NCI-H1105 treated with DMSO at 0.1 percent for 48 hours (cell line): ENCODE results near the gene ATP8B4.
A peak's percentile ranks its signal among the peaks of the same experiment; 100 is the strongest.
"Not testable (repeated sequence)": the region's sequence is repeated elsewhere in the genome, so short reads cannot be mapped to it uniquely, and the experiment has no call there.

Source experiments
- DNase-seq: peaks from one replicate; lab custom pipeline; 2025; lab: John Stamatoyannopoulos, UW

Gene ATP8B4

DNA sequence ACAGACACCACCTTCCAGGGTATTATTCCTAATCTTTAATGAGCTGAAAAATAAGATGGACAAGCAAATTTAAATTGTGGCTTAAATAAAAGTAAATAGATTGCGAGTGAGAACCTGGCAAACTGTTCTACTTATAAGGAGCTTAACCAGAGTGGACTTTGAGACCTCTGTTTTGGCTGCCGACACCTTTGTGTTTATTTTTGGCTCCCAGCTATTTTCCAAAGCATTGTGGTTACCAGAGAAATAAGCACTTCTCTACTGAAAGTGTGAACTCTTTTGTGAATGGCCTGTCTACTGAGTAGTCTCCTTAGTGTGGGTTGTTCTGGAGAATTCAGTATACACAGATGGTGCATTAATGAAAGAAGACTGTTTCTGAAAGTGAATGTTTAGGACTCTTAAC lies 109.4 kb downstream of the ATP8B4 start:
- no peak for DNase-seq

DNA sequence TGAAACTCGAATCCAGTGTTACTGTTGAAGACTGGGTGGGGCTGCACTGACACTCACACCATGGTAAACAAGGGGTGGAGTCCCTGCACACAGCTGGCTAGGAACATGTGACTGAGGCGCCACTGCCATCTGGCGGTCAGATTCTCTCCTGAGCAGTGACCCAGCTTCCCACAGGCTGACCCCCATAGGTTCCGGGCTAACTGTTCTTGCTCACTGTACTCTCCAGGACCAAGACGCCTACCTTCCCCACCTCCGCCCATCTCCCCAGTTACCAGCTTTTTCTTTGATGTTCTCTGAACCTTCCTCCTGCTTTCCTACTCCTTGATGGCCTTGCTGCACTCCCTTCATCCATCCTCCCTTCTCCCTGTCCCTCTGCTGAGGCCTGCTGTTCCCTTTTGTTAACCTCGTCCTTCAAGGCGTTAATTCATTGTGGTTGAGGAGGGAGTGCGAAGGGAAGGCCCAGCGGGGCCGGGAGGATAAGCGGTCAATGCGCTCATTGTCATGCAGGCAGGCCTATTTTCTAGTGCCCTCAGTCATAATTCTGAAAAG lies 115.2 kb downstream of the ATP8B4 start:
- DNase-seq = peak; percentile 40

DNA sequence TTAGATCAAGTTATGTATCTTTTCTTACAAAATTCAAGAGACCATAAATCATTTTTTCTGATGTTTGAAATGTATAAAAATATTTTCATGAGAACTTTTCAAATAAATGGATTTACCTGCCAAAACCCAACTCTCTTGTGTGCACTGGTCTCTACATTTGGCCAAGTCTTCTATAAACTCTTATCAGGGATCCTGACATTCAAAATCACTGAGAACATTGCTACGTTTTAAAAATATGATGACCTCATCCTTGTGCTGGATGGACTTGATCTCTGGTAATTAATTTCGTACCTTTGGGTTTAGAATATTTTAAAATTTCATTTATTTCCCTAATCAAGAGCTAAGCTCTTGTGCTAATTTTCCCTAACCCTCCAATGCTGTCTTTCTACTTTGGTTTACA lies 127.4 kb downstream of the ATP8B4 start:
- DNase-seq = no peak

DNA sequence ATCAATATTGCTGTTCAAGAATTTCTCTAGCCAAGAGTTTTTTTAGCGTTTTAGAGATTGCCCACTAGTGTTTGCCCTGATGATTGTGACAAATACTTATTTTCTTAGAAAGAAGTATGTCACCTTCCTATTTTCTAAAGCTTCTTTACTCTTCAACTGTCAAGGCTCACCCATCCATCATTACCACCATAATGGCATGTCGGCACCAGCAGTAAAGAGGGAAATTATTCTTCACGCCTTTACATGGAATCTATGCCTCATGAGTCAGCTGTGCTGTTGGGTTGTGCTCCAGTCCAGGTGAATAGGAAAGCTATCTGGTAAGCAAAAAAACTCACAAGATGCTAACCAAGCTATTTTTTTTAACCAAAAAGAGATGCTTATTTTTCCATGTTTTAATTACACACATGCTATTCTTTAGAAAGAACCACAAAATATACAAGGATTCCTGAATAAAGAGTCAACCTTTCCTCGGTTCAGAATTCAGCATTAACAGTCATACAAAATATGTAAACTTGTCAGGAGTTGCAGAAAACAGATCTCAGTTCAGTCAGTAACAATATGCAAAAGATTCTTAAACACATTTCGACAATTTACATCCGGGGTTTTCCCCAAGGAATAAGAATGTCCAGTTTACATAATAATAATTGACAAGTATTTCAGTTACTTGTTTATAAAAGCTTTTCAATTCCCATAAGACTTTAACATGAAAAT lies 128.0 kb downstream of the ATP8B4 start:
- DNase-seq = no peak

DNA sequence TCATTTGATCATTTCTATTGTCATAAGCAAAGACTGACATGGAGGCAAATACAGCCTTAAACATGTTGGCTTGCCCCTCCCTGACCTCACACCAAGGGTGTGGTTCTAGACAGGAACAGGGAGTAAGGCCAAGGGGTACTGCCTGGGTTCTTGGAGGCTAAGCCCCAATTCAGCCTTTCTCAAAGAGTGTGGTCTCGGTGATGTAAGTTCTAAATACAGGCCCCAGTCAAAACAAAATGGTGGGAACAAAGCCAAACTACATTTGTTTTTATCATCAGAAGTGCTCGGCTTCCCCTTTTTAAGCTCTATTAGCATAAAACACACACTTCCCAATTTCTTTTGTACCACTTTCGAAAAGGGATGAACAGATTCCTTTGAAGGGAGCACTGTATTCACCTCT lies 129.5 kb downstream of the ATP8B4 start:
- DNase-seq = no peak

DNA sequence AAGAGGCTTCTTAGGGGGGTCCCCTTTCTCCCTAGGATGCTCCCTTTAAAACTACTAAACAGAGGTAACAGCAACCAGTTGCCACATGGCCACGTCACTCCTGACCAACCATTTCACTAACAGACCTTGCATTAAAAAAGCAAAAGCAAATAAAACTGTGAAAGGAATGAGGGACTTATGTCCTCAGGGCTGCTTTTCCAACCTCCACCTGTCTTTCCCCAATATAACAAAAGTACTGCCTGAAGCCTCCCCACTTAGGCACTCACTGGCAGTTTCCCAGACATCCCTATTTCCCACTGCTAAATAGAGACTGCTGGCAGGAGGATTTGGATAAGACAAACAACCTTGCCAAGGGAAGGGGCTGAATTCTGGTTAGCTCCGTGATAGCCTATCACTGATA lies 130.3 kb downstream of the ATP8B4 start:
- DNase-seq = no peak

DNA sequence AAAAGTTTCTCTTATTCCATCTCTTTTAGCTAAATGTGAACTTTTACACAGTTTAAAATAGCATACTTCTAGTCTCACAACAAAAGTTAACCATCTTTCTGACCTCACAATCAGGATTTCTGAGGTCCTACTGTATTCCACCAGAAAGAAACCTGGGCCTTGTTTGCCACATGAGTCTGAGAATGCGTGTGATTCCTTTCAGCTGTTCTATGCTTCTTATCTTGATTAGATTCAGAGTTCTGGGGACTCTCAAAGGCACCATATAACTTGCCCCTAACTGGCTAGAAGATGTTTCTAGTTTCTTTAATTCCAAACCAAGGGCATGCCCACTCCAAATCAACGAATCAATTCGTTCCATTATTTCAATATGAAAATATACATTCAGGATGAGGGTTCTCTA lies 131.1 kb downstream of the ATP8B4 start:
- no peak for DNase-seq

DNA sequence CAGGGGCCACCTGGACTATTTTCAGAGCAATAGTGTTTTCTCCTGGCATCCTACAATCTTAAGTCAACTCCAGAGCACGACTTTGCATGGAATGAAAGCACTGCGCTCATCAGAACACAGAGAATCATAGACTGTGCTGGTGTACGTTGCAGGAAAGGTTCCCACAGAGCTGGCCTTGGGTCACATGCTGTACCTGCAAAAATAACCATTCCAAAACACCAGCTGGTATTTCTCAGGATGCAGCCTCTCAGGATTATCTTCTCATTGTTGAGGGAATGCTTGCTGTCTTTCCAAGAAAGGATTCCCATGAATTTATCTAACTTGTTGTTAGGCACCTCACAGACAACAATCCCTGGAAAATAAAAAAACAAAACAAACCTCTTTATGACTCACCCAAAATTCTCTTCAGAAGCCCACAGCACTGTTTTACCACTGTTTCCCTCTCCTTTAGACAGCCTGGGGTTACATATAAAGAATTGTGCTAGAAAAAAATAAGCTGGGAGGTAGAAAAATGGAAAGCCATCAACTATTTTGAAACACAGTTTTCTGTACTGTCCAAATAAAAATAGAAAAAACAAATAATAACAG lies 131.7 kb downstream of the ATP8B4 start:
- DNase-seq = no peak

DNA sequence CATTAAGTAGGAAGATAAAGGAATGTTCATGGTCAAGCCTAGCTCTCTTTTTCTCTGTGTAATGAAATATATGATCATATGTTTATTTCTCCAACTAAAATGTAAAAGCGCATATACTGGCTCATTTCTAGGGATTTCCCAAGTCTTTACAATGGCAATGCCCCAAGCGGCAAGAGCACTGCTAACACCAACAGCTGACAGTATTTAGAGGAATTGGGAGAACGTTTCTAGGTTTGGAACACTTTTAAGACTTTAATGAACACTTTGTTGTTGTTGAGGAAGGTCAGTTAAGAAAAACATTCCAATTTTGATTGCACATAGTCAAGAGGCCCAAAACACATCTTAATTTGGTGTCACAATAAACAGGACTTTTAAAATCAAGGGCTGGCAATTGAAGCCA lies 132.7 kb downstream of the ATP8B4 start:
- no peak for DNase-seq

DNA sequence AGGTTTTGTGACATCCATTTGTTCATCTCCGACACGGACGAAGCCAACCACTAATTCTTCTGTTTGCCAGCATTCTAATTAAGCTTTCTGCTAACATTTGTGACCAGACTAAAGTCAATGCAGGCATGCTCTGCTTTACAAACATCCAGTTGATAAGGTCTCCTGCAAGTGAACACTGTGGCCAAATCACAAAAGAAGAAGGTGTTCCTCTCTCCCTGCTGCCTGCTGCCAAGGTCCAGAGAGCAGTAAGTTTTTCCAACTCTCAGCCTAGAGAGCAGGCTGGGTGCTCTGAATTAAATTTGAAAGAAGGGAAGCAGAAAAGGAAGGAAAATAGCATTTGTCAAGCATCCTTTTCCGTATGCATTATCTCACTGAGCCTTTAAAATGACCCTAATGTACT lies 133.6 kb downstream of the ATP8B4 start:
- DNase-seq = no peak

DNA sequence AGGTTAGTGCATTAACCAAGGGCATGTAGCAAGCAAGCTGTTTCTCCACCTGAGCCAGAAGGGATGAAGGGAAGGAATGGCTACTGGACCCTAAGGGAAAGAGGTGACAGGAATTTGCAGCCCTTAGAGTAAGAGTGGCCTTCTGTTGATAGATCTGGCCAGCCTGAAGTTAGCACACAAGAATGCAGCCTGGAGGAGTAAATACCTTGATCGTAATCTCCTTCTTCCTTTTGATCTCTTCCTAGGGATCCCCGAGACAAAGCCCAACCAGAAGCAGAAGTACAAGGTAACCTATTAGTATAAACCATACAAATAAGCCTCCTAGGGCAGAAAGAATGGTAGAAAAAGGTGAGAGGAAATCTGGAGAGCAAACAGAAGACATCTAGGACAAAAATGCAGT lies 134.6 kb downstream of the ATP8B4 start:
- no peak for DNase-seq

DNA sequence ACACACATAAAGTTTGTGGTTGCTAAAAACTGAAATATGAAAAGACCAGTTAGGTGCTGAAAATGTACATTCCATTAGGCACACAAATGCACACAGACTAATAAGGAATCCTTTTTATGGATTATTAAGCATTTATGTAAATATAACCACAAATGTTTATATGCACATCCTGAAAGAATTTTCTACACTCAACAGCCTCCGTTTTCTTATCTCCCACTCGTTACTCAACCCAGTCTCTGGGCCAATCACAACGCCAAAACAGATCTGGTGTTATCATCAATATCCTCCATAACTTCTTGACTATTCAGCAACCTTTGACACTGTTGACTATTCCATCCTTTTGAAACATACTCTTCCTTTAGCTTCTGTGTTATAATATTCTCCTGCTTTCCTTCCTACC lies 136.4 kb downstream of the ATP8B4 start:
- DNase-seq = no peak

DNA sequence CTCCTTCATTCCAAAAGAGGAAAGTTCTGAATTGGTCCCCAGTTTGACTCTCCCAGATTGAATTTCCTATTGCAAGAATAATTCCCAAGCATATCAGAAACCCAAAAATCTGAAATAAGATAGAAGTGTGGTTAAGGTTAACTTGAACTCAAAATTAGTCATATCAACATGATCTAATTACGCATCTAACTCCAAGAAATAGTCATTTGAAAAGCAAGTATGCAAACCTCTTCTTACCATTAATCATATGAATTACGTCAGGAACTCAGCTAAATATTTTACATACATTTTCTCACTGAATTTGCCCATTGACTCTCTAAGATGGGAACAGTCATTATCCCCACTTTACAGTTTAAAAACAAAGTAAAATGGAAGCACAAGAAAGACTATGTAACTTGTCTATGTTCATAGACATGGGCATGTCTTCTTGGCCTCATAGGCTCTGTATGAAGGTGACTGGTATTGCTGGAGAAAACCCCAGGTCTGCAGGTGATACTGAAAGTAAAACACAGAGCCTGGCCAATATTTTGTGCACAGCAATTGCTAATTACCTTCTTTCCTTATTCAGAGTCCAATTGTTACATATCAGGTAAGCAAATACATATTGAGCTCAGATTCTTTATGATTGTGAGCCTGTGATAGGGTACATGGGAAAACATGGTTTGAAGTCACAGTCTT lies 139.2 kb downstream of the ATP8B4 start:
- DNase-seq = no peak

DNA sequence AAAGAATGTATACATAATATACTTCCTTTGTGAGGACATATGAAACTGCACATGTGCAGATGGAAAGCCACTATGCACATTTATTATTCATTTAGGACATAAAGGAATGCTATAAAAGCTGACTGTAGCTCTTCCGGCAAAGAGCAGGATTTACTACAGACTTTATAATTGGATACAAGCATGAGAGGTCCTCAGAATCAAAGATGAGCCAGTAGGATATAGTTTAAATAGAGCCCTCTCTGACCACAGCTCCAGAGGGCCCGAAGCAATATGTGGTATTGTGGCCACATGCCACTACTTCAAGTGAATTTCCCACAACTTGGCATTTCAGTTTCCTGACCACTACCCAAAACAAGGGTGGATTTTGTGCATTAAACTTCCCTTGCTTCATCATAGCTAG lies 140.9 kb downstream of the ATP8B4 start:
- no peak for DNase-seq

DNA sequence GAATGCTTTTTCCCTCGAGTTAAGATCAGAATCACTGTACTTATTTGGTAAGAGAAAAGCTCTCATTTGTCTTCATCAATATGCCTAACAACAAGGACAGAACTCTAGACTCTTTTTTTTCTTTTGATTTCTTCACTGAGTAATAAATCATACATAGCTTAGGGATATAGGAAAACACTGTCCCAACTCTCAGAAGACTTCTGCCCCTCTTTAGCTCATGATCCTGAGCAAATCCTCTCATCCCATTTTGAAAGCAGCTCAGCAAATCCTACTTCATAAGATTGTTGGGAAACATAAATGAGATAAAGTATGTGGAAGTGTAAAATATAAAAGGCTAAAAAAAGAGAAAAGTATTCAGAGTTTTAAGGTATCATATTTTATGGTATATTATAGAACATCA lies 141.7 kb downstream of the ATP8B4 start:
- no peak for DNase-seq

DNA sequence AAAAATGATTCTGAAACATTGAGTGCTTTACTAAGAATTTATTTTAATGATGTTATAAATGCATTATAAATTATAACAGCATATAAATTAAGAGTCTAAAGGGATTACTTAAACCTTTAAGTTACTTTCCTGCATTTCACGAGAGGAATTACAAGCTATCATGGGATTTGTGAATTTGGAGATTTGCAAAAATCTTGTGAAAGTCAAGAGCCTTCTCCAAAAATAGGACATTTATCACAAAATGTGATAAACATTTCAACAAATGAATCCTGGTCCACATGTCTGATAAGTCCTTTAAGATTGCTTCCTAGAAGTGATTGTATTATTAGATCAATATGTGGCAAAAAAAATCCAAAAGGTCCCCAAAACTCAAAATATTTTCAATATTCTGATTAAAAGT lies 154.5 kb downstream of the ATP8B4 start:
- DNase-seq = no peak

DNA sequence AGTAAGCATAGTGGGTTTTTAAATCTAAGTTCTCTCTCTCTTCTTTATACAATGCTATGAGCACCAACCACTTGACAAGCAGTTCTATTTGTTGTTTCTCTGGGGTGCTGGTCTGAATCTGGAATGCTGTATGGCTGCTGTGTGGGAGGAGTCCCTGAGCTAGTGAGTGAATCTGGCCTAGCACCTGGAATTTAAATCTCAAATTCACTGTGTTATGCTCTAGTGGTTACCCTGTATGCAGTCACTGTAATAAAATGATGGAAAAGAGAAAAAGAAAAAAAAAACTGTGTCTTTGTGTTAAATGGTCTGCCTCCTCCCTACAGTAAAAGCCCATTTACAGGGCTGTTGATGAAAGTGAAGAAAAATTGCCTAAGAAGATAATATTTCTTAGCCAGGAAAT lies 155.0 kb downstream of the ATP8B4 start:
- DNase-seq = no peak

DNA sequence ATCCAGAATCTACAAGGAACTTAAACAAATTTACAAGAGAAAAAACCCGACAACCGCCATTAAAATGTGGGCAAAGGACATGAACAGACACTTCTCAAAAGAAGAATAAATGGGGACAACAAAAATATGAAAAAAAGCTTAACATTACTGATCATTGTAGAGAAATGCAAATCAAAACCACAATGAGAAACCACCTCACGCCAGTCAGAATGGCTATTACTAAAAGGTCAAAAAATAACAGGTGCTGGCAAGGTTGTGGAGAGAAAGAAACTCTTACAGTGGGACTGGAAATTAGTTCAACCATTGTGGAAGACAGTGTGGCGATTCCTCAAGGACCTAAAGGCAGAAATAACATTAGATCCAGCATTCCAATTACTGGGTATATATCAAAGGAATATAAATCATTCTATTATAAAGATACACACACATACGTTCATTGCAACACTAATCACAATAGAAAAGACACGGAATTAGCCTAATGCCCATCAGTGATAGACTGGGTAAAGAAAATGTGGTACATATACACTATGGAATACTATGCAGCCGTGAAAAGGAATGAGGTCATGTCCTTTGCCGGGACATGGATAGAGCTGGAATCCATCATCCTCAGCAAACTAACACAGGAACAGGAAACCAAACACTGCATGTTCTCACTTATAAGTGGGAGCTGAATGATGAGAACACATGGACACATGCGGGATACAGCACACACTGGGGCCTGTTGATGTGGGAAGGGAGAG lies 155.8 kb downstream of the ATP8B4 start:
- not testable (repeated sequence) for DNase-seq

DNA sequence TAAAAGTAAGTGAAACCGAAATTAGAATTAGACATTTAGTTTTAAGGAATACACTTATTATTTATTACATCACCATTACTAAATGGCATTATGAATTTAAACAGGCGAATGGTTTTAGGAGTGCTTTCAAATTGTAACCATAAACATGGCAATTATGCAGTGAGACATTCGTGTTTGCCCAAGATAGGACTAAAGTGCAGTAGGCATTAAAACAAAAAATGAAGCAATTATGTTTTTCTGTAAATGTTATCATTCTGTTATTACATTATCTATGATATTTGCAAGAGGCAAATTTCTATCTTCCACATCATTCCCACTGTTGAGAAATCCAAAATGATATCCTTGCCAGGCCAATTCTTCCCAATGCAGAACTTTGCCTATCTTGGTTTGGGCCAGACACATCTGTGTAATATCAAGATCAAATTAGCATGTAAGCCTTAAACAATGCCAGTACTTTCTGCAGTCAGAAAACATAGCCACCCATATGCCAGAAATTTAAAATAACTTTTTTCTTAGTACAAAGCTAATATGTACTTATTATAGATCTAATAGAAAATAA lies 156.9 kb downstream of the ATP8B4 start:
- no peak for DNase-seq

DNA sequence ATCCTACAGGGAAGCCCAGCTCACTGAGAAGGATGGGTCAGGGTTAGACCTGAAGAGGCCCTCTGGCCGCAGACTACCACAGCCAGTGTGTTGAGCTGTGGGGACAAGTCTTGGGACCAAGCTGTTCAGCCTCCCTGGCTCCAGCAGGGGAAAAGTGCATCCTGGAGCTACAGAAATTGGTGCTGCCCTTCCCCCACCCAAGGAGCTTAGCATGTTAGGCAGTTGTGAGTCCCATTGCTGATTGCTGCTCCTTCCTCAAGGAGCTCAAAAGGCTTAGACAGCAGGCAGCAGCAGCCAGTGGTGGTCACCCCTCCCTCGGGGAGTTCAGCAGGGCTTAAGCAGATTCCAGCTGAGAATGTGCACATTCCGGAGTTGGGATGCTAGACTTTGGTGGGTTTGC lies 165.6 kb downstream of the ATP8B4 start:
- no peak for DNase-seq

DNA sequence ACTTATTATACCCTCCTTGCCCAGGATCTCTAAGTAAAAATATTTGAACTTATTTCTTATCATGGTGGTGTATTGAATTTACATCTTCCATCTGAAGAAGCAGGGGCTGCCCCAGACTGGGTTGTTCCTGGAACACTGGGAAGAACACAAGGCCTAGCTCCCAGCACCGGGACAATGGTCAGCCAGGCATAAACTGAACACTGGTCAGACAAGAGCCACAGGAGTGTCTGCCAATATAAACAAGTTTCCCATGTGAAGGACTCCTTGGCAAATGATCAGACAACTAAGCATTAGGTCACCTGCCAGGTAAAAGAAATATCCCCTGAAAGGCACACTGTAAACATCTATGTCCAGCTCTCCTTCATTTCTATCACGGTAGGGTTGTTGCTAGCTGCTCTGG lies 172.4 kb downstream of the ATP8B4 start:
- DNase-seq = no peak

DNA sequence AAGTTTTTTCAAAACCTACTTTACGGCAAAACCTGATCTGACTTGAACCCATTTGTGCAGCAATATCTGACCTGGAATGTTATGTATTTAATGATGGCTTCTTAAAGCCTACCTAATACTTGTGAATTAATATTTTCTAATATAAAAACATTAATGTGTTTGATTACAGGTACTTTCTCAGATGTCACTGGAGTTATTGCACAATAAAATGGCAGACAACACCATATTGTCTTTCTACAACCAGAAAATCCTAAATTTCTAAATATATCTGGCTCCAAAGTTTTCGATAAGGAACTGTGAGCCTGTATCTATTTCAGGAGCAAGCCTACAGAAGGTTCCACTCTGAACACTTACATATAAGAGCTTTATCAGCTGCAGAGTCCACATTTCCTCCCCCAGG lies 184.5 kb downstream of the ATP8B4 start:
- no peak for DNase-seq
